Upper lobe of left lung (tissue), 6 donors: Measurements from ENCODE around the gene ADGRG3. TPM values are rescaled to one million over a fixed set of nuclear protein-coding genes. Genes with fewer than 3 reads are reported as not detected.
A peak's percentile ranks its signal among the peaks of the same experiment; 100 is the strongest.

ENCODE experiments used
- ATAC-seq, 2 donors: fragments of 200-7000 bp; cut with Tn5 transposase; one replicate each; pipeline ENCODE4 v1.9.1; 2022; ENCODE audit warnings: mild to moderate bottlenecking in 2 of 2, moderate library complexity in 2 of 2; ENCODE audit not compliant: low FRiP score in 2 of 2
- DNase-seq, 2 donors: peaks; one replicate each; pipeline ENCODE4 v3.0.0-alpha.2; 2019 to 2020
- H3K27ac ChIP-seq, 4 donors: fragments of 200-600 bp; sonication (generic); one replicate each; pipeline ENCODE4 v1.5.1; 2016 to 2019
- H3K27me3 ChIP-seq, 4 donors: fragments of 200-600 bp; sonication (generic); one replicate each; pipeline ENCODE4 v1.5.1; 2017 to 2019
- H3K36me3 ChIP-seq, 4 donors: fragments of 200-600 bp; sonication (generic); one replicate each; pipeline ENCODE4 v1.5.1; 2016 to 2019
- H3K4me1 ChIP-seq, 4 donors: fragments of 200-600 bp; sonication (generic); one replicate each; pipeline ENCODE4 v1.5.1; 2018 to 2019
- H3K4me3 ChIP-seq, 4 donors: fragments of 200-600 bp; sonication (generic); one replicate each; pipeline ENCODE4 v1.5.1; 2017 to 2019; ENCODE audit warnings: mild to moderate bottlenecking in 2 of 4, moderate library complexity in 1 of 4
- H3K9me3 ChIP-seq, 4 donors: fragments of 200-600 bp; sonication (generic); one replicate each; pipeline ENCODE4 v1.5.1; 2018 to 2019
- EP300 ChIP-seq, 4 donors: sonication (generic); formaldehyde crosslinking; IDR thresholded peaks; one replicate each; pipeline ENCODE4 v1.5.1; 2017; ENCODE audit warnings: antibody characterized with exemption in 4 of 4, control low read depth in 2 of 4
- POLR2A ChIP-seq, 4 donors: fragments of 450-650 bp; IDR thresholded peaks; one replicate each; pipeline ENCODE4 v1.5.1; 2016 to 2017; ENCODE audit warnings: antibody characterized with exemption in 4 of 4, mild to moderate bottlenecking in 2 of 4
- POLR2AphosphoS5 ChIP-seq, 2 donors: sonication (generic); formaldehyde crosslinking; IDR thresholded peaks; one replicate each; pipeline ENCODE4 v1.5.1; 2017; ENCODE audit warnings: antibody characterized with exemption in 2 of 2
- WGBS, 2 donors: methylation state at CpG; one replicate each; pipeline ENCODE4 v1.1.5; 2017 to 2018; 5-methylcytosine and 5-hydroxymethylcytosine counted together
- total RNA-seq, 6 donors: library from RNA; depleted of rRNA in 4 of 6; stranded (reverse); fragments of >200 nt in 4 of 6; gene quantifications; one replicate each; pipeline versions ENCODE4 v1.1.0 to v1.2.1, GENCODE V29; 2016 to 2021
- TF ChIP-seq, protein P1 (sequence below), 6 experiments: fragments of 450-650 bp in 4 of 6; fragments of 200-600 bp in 2 of 6; sonication (generic) in 2 of 6; IDR thresholded peaks; one replicate each; pipeline ENCODE4 v1.5.1; 2016 to 2019; ENCODE audit warnings: antibody characterized with exemption in 6 of 6
- donor health status: DM: no; HTN: no; CAD: no; lungs with moderate emphysema.
- donor health status: DM: no; HTN: yes; CAD: no; lungs with severe emphysema.

ADGRG3 gene
- total RNA-seq, 6 donors from 2014 or later, result 3.1 to 17.2 (median 8.4) TPM

DNA sequence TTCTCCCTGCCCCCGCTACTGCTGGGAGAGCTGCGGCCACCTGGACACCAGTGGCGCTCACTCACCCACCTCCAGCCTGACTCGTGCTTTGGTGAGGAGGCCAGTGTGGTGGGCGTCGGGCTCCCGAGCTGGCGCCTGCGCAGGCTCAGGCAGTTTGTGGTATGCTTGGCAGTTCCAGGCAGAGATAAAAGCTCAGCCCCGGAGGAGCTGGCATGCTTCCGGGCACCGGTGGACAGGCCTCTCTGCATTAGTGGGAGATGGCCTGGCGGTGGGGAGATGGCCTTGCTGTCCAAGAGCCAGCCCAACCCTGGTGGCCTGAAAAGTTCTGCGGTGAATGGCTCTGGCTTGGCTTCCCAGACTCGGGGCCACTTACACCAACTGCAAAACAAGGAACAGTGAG is 35.5 kb upstream of the ADGRG3 start:
- no peaks in the 10 kb centered on the region for H3K27me3 ChIP-seq
- no peak for TF ChIP-seq EP300 (IDR thresholded peaks at IDR 0.05)
- TF ChIP-seq POLR2A (IDR thresholded peaks at IDR 0.05), result no peak
- no peak for TF ChIP-seq POLR2AphosphoS5 (IDR thresholded peaks at IDR 0.05)
- TF ChIP-seq, protein P1, sequence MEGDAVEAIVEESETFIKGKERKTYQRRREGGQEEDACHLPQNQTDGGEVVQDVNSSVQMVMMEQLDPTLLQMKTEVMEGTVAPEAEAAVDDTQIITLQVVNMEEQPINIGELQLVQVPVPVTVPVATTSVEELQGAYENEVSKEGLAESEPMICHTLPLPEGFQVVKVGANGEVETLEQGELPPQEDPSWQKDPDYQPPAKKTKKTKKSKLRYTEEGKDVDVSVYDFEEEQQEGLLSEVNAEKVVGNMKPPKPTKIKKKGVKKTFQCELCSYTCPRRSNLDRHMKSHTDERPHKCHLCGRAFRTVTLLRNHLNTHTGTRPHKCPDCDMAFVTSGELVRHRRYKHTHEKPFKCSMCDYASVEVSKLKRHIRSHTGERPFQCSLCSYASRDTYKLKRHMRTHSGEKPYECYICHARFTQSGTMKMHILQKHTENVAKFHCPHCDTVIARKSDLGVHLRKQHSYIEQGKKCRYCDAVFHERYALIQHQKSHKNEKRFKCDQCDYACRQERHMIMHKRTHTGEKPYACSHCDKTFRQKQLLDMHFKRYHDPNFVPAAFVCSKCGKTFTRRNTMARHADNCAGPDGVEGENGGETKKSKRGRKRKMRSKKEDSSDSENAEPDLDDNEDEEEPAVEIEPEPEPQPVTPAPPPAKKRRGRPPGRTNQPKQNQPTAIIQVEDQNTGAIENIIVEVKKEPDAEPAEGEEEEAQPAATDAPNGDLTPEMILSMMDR (IDR thresholded peaks at IDR 0.05), result no peak
- 75 to 93% methylated on average over 3 to 12 of the region's 15 CpGs for WGBS, 2 donors
- H3K36me3 ChIP-seq, result no peaks in the 10 kb centered on the region
- no peak overlapping the region for H3K4me3 ChIP-seq
- peaks cover 29 to 47% (median 38%) of the 10 kb centered on the region in 4 donors for H3K4me1 ChIP-seq
- no peaks in the 10 kb centered on the region for H3K9me3 ChIP-seq
- no peak for ATAC-seq
- DNase-seq, result no peak
- peak overlapping the region in 2 of 4 donors; percentile 21 to 57 for H3K27ac ChIP-seq

GRCh38 chr16:57633383-57634064 is 34.6 kb upstream of the ADGRG3 start:
- TF ChIP-seq POLR2A (IDR thresholded peaks at IDR 0.05) (no peak), EP300 (IDR thresholded peaks at IDR 0.05) (no peak), POLR2AphosphoS5 (IDR thresholded peaks at IDR 0.05) (no peak)
- TF ChIP-seq, protein P1 (IDR thresholded peaks at IDR 0.05), result no peak
- Histone ChIP-seq H3K27me3 (no peaks in the 10 kb centered on the region), H3K27ac (peak overlapping the region in 3 of 4 donors; percentile 65 to 86 (median 83)), H3K9me3 (no peaks in the 10 kb centered on the region), H3K4me1 (peaks cover 33 to 47% (median 39%) of the 10 kb centered on the region in 4 donors), H3K4me3 (no peak overlapping the region), H3K36me3 (no peaks in the 10 kb centered on the region)
- no peak for ATAC-seq
- 76 to 92% methylated on average over 8 to 9 of the region's 11 CpGs for WGBS, 2 donors
- DNase-seq, result no peak

DNA sequence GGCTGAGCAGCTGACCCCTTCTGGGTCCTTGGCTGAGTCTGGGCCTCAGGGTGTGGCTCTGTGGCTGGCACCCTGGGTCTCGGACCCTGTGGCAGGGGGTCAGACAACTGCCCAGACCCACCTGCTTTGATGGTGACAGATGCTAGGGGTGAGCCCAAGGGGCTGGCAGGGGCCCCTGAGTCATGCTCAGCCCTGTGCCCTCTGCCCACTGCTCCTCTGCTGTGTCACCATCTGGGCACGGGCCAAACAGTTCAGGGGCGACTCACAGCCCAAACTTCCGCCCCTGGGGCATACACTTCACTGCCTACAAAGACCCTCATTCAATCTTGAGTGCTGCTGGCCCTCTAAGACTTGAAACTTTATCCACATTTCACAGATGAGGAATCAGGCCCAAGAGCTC is 33.9 kb upstream of the ADGRG3 start:
- no peaks in the 10 kb centered on the region for H3K36me3 ChIP-seq
- DNase-seq (no peak), ATAC-seq (no peak)
- H3K4me1 ChIP-seq, result peaks cover 38 to 54% (median 44%) of the 10 kb centered on the region in 4 donors
- no peaks in the 10 kb centered on the region for H3K27me3 ChIP-seq
- WGBS, 2 donors, result 76 to 80% methylated on average over 2 to 4 of the region's 4 CpGs
- H3K9me3 ChIP-seq, result no peaks in the 10 kb centered on the region
- peak overlapping the region in 3 of 4 donors; percentile 65 to 86 (median 83) for H3K27ac ChIP-seq
- no peak overlapping the region for H3K4me3 ChIP-seq
- TF ChIP-seq POLR2AphosphoS5 (IDR thresholded peaks at IDR 0.05), result no peak
- TF ChIP-seq, protein P1 (IDR thresholded peaks at IDR 0.05), result no peak
- TF ChIP-seq EP300 (IDR thresholded peaks at IDR 0.05), result no peak
- TF ChIP-seq POLR2A (IDR thresholded peaks at IDR 0.05), result no peak

DNA sequence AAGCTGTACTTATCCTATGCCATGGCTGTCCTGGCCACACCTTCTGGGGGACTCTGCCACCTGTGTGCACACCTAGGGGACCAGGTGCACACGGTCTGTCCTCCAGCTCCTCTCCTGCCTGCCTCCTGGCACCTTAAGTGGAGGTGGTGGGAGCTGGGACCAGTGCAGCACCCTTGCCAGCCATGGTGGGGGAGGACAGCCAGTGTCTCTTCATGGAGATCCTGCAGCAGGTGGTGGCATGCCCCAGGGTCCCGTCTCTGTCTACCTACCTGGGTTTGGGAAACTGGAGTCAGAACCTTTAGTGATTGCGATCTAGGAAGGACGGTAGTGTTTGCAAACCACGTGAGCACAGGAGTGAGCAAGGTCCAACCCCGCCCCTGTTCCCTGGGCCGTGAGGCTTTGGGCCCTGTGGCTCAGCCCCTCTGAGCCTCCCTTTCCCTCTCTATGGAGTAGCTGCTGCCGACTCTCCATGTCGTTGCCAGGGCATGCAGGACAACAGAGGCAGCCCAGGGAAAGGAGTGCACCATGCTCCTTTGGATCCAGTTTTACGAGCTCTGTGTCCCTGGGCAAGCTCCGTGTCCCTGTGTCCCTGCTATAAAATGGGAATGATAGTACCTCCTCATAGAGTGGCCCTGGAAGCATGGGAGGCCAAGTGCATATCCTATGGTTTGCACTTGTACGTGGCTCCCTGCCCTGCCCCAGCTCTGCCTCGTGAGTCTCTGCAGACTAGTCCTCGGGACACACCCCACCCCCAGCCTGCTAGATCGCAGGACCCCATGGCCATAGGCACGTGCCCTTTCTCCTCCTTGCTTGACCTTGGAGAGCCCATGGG is 32.6 kb upstream of the ADGRG3 start:
- Histone ChIP-seq H3K27ac (peak overlapping the region; percentile 74 to 86 (median 83)), H3K9me3 (no peaks in the 10 kb centered on the region), H3K27me3 (no peaks in the 10 kb centered on the region), H3K36me3 (no peaks in the 10 kb centered on the region), H3K4me1 (peaks cover 44 to 67% (median 52%) of the 10 kb centered on the region in 4 donors), H3K4me3 (no peak overlapping the region)
- TF ChIP-seq, protein P1 (IDR thresholded peaks at IDR 0.05), result no peak
- no peak for TF ChIP-seq EP300 (IDR thresholded peaks at IDR 0.05)
- TF ChIP-seq POLR2AphosphoS5 (IDR thresholded peaks at IDR 0.05), result no peak
- TF ChIP-seq POLR2A (IDR thresholded peaks at IDR 0.05), result no peak
- 79 to 82% methylated on average over 7 to 16 of the region's 16 CpGs for WGBS, 2 donors
- DNase-seq, result no peak
- ATAC-seq, result no peak
